Measurements from ENCODE around the gene PRKAR2A.
A peak's percentile ranks its signal among the peaks of the same experiment; 100 is the strongest.
"Not testable (repeated sequence)": the region's sequence is repeated elsewhere in the genome, so short reads cannot be mapped to it uniquely, and the experiment has no call there.

PRKAR2A gene

GRCh38 chr3:48847053-48847503, 596 bp downstream of the PRKAR2A start:
- peak overlapping the region; percentile 95 for H3K4me3 ChIP-seq (ENCODE audit: low read depth, low read length)
- no peak for TF ChIP-seq CTCF (IDR thresholded peaks at IDR 0.05; ENCODE audit: low read depth, low read length, missing control alignments)
- DNase-seq (ENCODE audit: low read depth), result no peak

GRCh38 chr3:48845170-48845569, 2.5 kb downstream of the PRKAR2A start:
- no peak for DNase-seq (ENCODE audit: low read depth)
- no peak for TF ChIP-seq CTCF (IDR thresholded peaks at IDR 0.05; ENCODE audit: low read depth, low read length, missing control alignments)
- no peak overlapping the region for H3K4me3 ChIP-seq (ENCODE audit: low read depth, low read length)

GRCh38 chr3:48837163-48837562, 10.5 kb downstream of the PRKAR2A start:
- no peak for DNase-seq (ENCODE audit: low read depth)

GRCh38 chr3:48835650-48836366, 11.9 kb downstream of the PRKAR2A start:
- no peak overlapping the region for H3K4me3 ChIP-seq (ENCODE audit: low read depth, low read length)
- DNase-seq (ENCODE audit: low read depth), result no peak
- TF ChIP-seq CTCF (IDR thresholded peaks at IDR 0.05; ENCODE audit: low read depth, low read length, missing control alignments), result no peak

More at GRCh38 chr3:48837163-48837562, 10.5 kb downstream of the PRKAR2A start:
- H3K4me3 ChIP-seq (ENCODE audit: low read depth, low read length), result no peak overlapping the region
- TF ChIP-seq CTCF (IDR thresholded peaks at IDR 0.05; ENCODE audit: low read depth, low read length, missing control alignments), result no peak

- H3K4me3 ChIP-seq (ENCODE audit: low read depth, low read length), result no peak overlapping the region
- TF ChIP-seq CTCF (IDR thresholded peaks at IDR 0.05; ENCODE audit: low read depth, low read length, missing control alignments), result no peak
- no peak for DNase-seq (ENCODE audit: low read depth)
These were observed 15.0 kb downstream of the PRKAR2A start for GRCh38 chr3:48832684-48833083.

- H3K4me3 ChIP-seq (ENCODE audit: low read depth, low read length), result no peak overlapping the region
- no peak for DNase-seq (ENCODE audit: low read depth)
- TF ChIP-seq CTCF (IDR thresholded peaks at IDR 0.05; ENCODE audit: low read depth, low read length, missing control alignments), result no peak
These were observed 17.0 kb downstream of the PRKAR2A start for GRCh38 chr3:48830715-48831114.

GRCh38 chr3:48829525-48829924, 18.1 kb downstream of the PRKAR2A start:
- not testable (repeated sequence) for DNase-seq (ENCODE audit: low read depth); H3K4me3 ChIP-seq (ENCODE audit: low read depth, low read length)

GRCh38 chr3:48827874-48828273, 19.8 kb downstream of the PRKAR2A start:
- not testable (repeated sequence) for DNase-seq (ENCODE audit: low read depth); H3K4me3 ChIP-seq (ENCODE audit: low read depth, low read length)

Measured in GM12864 (cell line).